ENCODE measurements around the gene NMNAT2.

The NMNAT2 gene

GRCh38 chr1:183203094-183203493, 215.1 kb downstream of the NMNAT2 start:
- DNase-seq: no peak

GRCh38 chr1:183200451-183200850, 217.7 kb downstream of the NMNAT2 start:
- DNase-seq: no peak

DNA sequence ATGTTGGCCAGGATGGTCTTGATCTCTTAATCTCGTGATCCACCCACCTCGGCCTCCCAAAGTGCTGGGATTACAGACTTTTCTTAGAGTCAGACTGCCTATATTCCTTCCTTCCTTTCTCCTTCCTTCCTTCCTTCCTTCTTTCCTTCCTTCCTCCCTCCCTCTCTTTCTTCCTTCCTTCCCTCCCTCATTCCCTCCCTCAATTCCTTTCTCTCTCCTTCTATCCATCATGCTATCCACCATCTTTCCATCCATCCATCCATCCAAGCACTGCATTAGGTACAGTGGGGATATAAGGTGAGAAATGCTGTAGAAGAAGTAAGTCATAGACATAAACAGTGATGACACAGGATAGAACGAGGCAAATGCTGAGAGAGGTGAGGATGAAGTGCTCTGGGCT, 218.9 kb downstream of the NMNAT2 start:
- DNase-seq: no peak

- no peak for DNase-seq
These were observed 219.7 kb downstream of the NMNAT2 start for GRCh38 chr1:183198463-183198862.
